GM19240 (cell line): ENCODE results near the gene ADCY5.

Experiments
- DNase-seq: peaks from one replicate; pipeline ENCODE4 v3.0.0; 2011; ENCODE audit warnings: low spot score; ENCODE audit not compliant: insufficient read length

The ADCY5 gene

GRCh38 chr3:123430266-123430665, 18.6 kb downstream of the ADCY5 start:
- no peak for DNase-seq

- no peak for DNase-seq
These were observed 19.3 kb downstream of the ADCY5 start for GRCh38 chr3:123429362-123430125.

GRCh38 chr3:123424999-123425712, 23.7 kb downstream of the ADCY5 start:
- no peak for DNase-seq

GRCh38 chr3:123424321-123424998, 24.4 kb downstream of the ADCY5 start:
- DNase-seq: no peak

- DNase-seq: no peak
These were observed 25.1 kb downstream of the ADCY5 start for GRCh38 chr3:123423806-123424205.

GRCh38 chr3:123423031-123423430, 25.9 kb downstream of the ADCY5 start:
- no peak for DNase-seq

GRCh38 chr3:123422457-123422856, 26.4 kb downstream of the ADCY5 start:
- DNase-seq: no peak

GRCh38 chr3:123421353-123422174, 27.3 kb downstream of the ADCY5 start:
- no peak for DNase-seq

- no peak for DNase-seq
These were observed 28.4 kb downstream of the ADCY5 start for GRCh38 chr3:123420416-123420968.

- no peak for DNase-seq
These were observed 29.0 kb downstream of the ADCY5 start for GRCh38 chr3:123419850-123420297.

GRCh38 chr3:123419181-123419849, 29.6 kb downstream of the ADCY5 start:
- no peak for DNase-seq

- no peak for DNase-seq
These were observed 32.2 kb downstream of the ADCY5 start for GRCh38 chr3:123416647-123417046.

GRCh38 chr3:123416173-123416572, 32.7 kb downstream of the ADCY5 start:
- no peak for DNase-seq

GRCh38 chr3:123414973-123415775, 33.7 kb downstream of the ADCY5 start:
- no peak for DNase-seq

GRCh38 chr3:123412811-123413604, 35.9 kb downstream of the ADCY5 start:
- no peak for DNase-seq

- no peak for DNase-seq
These were observed 36.8 kb downstream of the ADCY5 start for GRCh38 chr3:123412076-123412475.

- no peak for DNase-seq
These were observed 37.4 kb downstream of the ADCY5 start for GRCh38 chr3:123411340-123412040.

- no peak for DNase-seq
These were observed 38.8 kb downstream of the ADCY5 start for GRCh38 chr3:123410149-123410515.
